Measurements from ENCODE around the gene CAMKV.

DNA sequence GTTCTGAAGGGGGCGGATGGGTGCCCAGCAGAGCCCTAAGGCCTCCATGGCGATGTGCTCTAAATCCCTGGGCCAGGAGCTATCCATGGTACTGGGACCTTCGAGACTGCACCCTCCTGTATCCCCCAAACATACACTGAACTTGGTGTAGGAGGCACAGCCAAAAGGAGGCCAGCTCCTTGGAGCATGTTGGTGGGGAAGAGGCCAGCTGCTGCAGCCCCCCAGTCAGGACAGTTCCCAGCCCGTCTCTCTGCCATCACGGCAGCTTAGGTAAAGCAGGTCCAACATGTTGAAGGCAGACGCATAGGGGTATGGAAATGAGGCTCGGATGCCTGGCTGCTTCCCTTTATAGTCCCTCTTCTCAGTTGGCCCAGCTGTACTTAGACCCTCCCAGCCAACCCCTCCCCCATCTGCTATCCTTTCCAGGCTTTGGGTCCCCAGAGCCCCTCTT, 1.8 kb downstream of the CAMKV start:
- TF ChIP-seq POLR2AphosphoS5 (IDR thresholded peaks at IDR 0.05; ENCODE audit: low read depth, low read length) (no peak), USF1 (IDR thresholded peaks at IDR 0.05; ENCODE audit: borderline replicate concordance, low read depth) (no peak), CHD2 (IDR thresholded peaks at IDR 0.05; ENCODE audit: low read length, partially characterized antibody) (no peak), NRF1 (IDR thresholded peaks at IDR 0.05; ENCODE audit: low read depth, low read length) (no peak), PBX3 (IDR thresholded peaks at IDR 0.05) (no peak), RFX5 (IDR thresholded peaks at IDR 0.05; ENCODE audit: low read length) (no peak)
- TF ChIP-seq, protein P1, sequence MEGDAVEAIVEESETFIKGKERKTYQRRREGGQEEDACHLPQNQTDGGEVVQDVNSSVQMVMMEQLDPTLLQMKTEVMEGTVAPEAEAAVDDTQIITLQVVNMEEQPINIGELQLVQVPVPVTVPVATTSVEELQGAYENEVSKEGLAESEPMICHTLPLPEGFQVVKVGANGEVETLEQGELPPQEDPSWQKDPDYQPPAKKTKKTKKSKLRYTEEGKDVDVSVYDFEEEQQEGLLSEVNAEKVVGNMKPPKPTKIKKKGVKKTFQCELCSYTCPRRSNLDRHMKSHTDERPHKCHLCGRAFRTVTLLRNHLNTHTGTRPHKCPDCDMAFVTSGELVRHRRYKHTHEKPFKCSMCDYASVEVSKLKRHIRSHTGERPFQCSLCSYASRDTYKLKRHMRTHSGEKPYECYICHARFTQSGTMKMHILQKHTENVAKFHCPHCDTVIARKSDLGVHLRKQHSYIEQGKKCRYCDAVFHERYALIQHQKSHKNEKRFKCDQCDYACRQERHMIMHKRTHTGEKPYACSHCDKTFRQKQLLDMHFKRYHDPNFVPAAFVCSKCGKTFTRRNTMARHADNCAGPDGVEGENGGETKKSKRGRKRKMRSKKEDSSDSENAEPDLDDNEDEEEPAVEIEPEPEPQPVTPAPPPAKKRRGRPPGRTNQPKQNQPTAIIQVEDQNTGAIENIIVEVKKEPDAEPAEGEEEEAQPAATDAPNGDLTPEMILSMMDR (IDR thresholded peaks at IDR 0.05): no peak
